Measurements from ENCODE around the gene A1CF.
"Not testable (repeated sequence)": the region's sequence is repeated elsewhere in the genome, so short reads cannot be mapped to it uniquely, and the experiment has no call there.

- not testable (repeated sequence) for TF ChIP-seq CTCF (optimal IDR thresholded peaks at IDR 0.05 in 1 of 3, IDR thresholded peaks at IDR 0.05 in 1 of 3, conservative IDR thresholded peaks at IDR 0.05 in 1 of 3; ENCODE audit: extremely low read depth in 1 of 3, insufficient read depth in 2 of 3, low read length in 3 of 3); EZH2 (IDR thresholded peaks at IDR 0.05; ENCODE audit: low read length)
Measured at GRCh38 chr10:50923471-50923870, 38.0 kb upstream of the A1CF start.
